Measurements from ENCODE around the gene SCYGR7. TPM values are rescaled to one million over a fixed set of nuclear protein-coding genes. Genes with fewer than 3 reads are reported as not detected.

The SCYGR7 gene
- total and polyA plus RNA-seq, 9 of the 15 experiments (the other 6 are each of a cell fraction or from before 2014, with no cell fraction given): not detected

DNA sequence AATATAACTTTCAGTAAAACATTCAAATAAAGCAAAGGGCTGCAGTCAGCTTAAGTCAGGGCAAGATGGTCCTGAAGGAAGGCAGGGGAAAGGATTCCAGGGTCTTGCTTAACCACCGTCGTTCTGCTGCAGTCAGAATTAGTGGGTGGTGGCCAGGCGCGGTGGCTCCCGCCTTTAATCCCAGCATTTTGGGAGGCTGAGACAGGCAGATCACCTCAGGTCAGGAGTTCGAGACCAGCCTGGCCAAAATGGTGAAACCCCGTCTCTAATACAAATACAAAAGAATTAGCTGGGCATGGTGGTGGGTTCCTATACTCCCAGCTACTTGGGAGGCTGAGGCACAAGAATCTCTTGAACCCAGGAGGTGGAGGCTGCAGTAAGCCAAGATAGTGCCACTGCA is 17.1 kb upstream of the SCYGR7 start:
- ChIA-PET POLR2A (no interaction called here), CTCF (ENCODE audit: low intra/inter-chr PET ratio) (no interaction called here)
- Histone ChIP-seq H3K27ac (ENCODE audit: extremely low read depth, low read depth, low read length) (no peak overlapping the region), H3K9ac (ENCODE audit: insufficient read depth in 1 of 2, low read depth in 2 of 2, low read length in 2 of 2) (no peak overlapping the region), H3K36me3 (ENCODE audit: control insufficient read depth, insufficient read depth, low read length) (no peaks in the 10 kb centered on the region), H3K9me3 (replicated peaks; ENCODE audit: control insufficient read depth, insufficient read depth, low read depth, low read length) (no peaks in the 10 kb centered on the region), H3K4me2 (ENCODE audit: insufficient read depth, low read length) (no peak overlapping the region), H2AFZ (ENCODE audit: low read depth, low read length) (no peak overlapping the region), H3K9me1 (ENCODE audit: control insufficient read depth, insufficient read depth, low read length) (no peaks in the 10 kb centered on the region), H3K4me3 (no peak overlapping the region), H3K4me1 (replicated peaks in 1 of 2; ENCODE audit: control insufficient read depth in 2 of 2, insufficient read depth in 2 of 2, low read length in 2 of 2) (no peaks in the 10 kb centered on the region), H4K20me1 (replicated peaks; ENCODE audit: control insufficient read depth, insufficient read depth, low read length) (no peaks in the 10 kb centered on the region), H3K27me3 (ENCODE audit: control insufficient read depth in 2 of 2, insufficient read depth in 2 of 2, low read length in 2 of 2) (peaks cover 0 to 7% of the 10 kb centered on the region in 2 experiments; a peak in 1 of 5 replicates), H3K79me2 (ENCODE audit: control insufficient read depth, insufficient read depth, low read length) (no peaks in the 10 kb centered on the region)
- 3% methylated on average over 7 of the region's 7 CpGs for WGBS (ENCODE audit: insufficient coverage, low coverage, missing lambda C conversion rate)
- intact Hi-C loops (cut with micrococcal nuclease) (no loop called here), in situ Hi-C loops (cut with MboI) (no loop called here)
- no peak for FAIRE-seq
- ATAC-seq: no peak
- no peak for DNase-seq (ENCODE audit: extremely low read depth in 1 of 4, low spot score in 3 of 4)
- TF ChIP-seq, protein P1, sequence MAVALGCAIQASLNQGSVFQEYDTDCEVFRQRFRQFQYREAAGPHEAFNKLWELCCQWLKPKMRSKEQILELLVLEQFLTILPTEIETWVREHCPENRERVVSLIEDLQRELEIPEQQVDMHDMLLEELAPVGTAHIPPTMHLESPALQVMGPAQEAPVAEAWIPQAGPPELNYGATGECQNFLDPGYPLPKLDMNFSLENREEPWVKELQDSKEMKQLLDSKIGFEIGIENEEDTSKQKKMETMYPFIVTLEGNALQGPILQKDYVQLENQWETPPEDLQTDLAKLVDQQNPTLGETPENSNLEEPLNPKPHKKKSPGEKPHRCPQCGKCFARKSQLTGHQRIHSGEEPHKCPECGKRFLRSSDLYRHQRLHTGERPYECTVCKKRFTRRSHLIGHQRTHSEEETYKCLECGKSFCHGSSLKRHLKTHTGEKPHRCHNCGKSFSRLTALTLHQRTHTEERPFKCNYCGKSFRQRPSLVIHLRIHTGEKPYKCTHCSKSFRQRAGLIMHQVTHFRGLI (CRISPR knock-in tag; IDR thresholded peaks at IDR 0.05): no peak
- no peak for TF ChIP-seq ZNF133 (CRISPR knock-in tag; IDR thresholded peaks at IDR 0.05)
- TF ChIP-seq ZNF140 (CRISPR knock-in tag; IDR thresholded peaks at IDR 0.05): no peak
- TF ChIP-seq, protein P2, sequence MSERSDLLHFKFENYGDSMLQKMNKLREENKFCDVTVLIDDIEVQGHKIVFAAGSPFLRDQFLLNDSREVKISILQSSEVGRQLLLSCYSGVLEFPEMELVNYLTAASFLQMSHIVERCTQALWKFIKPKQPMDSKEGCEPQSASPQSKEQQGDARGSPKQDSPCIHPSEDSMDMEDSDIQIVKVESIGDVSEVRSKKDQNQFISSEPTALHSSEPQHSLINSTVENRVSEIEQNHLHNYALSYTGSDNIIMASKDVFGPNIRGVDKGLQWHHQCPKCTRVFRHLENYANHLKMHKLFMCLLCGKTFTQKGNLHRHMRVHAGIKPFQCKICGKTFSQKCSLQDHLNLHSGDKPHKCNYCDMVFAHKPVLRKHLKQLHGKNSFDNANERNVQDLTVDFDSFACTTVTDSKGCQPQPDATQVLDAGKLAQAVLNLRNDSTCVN (CRISPR knock-in tag; IDR thresholded peaks at IDR 0.05): no peak
- TF ChIP-seq, protein P3, sequence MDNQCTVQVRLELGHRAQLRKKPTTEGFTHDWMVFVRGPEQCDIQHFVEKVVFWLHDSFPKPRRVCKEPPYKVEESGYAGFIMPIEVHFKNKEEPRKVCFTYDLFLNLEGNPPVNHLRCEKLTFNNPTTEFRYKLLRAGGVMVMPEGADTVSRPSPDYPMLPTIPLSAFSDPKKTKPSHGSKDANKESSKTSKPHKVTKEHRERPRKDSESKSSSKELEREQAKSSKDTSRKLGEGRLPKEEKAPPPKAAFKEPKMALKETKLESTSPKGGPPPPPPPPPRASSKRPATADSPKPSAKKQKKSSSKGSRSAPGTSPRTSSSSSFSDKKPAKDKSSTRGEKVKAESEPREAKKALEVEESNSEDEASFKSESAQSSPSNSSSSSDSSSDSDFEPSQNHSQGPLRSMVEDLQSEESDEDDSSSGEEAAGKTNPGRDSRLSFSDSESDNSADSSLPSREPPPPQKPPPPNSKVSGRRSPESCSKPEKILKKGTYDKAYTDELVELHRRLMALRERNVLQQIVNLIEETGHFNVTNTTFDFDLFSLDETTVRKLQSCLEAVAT (IDR thresholded peaks at IDR 0.05): no peak
- no peak for TF ChIP-seq ZC3H8 (IDR thresholded peaks at IDR 0.05)
- TF ChIP-seq, protein P4, sequence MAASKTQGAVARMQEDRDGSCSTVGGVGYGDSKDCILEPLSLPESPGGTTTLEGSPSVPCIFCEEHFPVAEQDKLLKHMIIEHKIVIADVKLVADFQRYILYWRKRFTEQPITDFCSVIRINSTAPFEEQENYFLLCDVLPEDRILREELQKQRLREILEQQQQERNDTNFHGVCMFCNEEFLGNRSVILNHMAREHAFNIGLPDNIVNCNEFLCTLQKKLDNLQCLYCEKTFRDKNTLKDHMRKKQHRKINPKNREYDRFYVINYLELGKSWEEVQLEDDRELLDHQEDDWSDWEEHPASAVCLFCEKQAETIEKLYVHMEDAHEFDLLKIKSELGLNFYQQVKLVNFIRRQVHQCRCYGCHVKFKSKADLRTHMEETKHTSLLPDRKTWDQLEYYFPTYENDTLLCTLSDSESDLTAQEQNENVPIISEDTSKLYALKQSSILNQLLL (CRISPR knock-in tag; IDR thresholded peaks at IDR 0.05; ENCODE audit: borderline replicate concordance): no peak
- TF ChIP-seq E2F3 (CRISPR knock-in tag; IDR thresholded peaks at IDR 0.05): no peak
- no peak for TF ChIP-seq RBBP5 (IDR thresholded peaks at IDR 0.05; ENCODE audit: borderline replicate concordance, insufficient read depth, low read length, poor library complexity, severe bottlenecking)
- TF ChIP-seq GTF2E2 (tag; IDR thresholded peaks at IDR 0.05): no peak
- TF ChIP-seq CHD4 (IDR thresholded peaks at IDR 0.05; ENCODE audit: insufficient read depth, insufficient replicate concordance, low read depth, low read length, poor library complexity, severe bottlenecking): no peak
- TF ChIP-seq, protein P5, sequence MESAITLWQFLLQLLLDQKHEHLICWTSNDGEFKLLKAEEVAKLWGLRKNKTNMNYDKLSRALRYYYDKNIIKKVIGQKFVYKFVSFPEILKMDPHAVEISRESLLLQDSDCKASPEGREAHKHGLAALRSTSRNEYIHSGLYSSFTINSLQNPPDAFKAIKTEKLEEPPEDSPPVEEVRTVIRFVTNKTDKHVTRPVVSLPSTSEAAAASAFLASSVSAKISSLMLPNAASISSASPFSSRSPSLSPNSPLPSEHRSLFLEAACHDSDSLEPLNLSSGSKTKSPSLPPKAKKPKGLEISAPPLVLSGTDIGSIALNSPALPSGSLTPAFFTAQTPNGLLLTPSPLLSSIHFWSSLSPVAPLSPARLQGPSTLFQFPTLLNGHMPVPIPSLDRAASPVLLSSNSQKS (CRISPR knock-in tag; IDR thresholded peaks at IDR 0.05): no peak
- TF ChIP-seq KAT8 (IDR thresholded peaks at IDR 0.05; ENCODE audit: low read depth): no peak
- no peak for TF ChIP-seq ZZZ3 (IDR thresholded peaks at IDR 0.05)
- TF ChIP-seq COPS2 (conservative IDR thresholded peaks at IDR 0.05): no peak
- TF ChIP-seq FIP1L1 (IDR thresholded peaks at IDR 0.05; ENCODE audit: low read depth, low read length, poor library complexity, severe bottlenecking): no peak
- no peak for TF ChIP-seq MEF2A (IDR thresholded peaks at IDR 0.05; ENCODE audit: control insufficient read depth, low read depth, low read length)
- BruUV-seq (replicated peaks): no TSS peak
